Lower leg skin (tissue), 4 donors: Measurements from ENCODE around the gene PPP1R14C. TPM values are rescaled to one million over a fixed set of nuclear protein-coding genes. Genes with fewer than 3 reads are reported as not detected.

Experiments
- DNase-seq, 2 donors: peaks; one replicate each; pipeline ENCODE4 v3.0.0-alpha.2; 2019; ENCODE audit warnings: low spot score in 2 of 2
- H3K4me3 ChIP-seq: fragments of 200-600 bp; sonication (generic); 2 replicates; pipeline ENCODE4 v1.5.1; 2017; ENCODE audit warnings: mild to moderate bottlenecking, low read depth; ENCODE audit not compliant: poor library complexity, severe bottlenecking
- CTCF ChIP-seq, 3 donors: fragments of 450-650 bp; IDR thresholded peaks; one replicate each; pipeline ENCODE4 v1.5.1; 2016; ENCODE audit warnings: antibody characterized with exemption in 3 of 3, mild to moderate bottlenecking in 3 of 3, moderate library complexity in 2 of 3
- POLR2A ChIP-seq, 2 donors: fragments of 450-650 bp; IDR thresholded peaks; one replicate each; pipeline ENCODE4 v1.6.1; 2016 to 2017; ENCODE audit warnings: antibody characterized with exemption in 2 of 2, mild to moderate bottlenecking in 1 of 2, moderate library complexity in 1 of 2
- WGBS, 2 donors: methylation state at CpG; one replicate each; pipeline ENCODE4 v1.1.5; 2018; 5-methylcytosine and 5-hydroxymethylcytosine counted together
- intact Hi-C: fragments of 100-400 bp; cut with DNase I; formaldehyde crosslinking; loops from one replicate; pipeline ENCODE4 v1.15.0; 2023; ENCODE audit warnings: low total_unique reads
- total RNA-seq, 4 donors: library from RNA; depleted of rRNA; stranded (reverse); fragments of >200 nt; gene quantifications; one replicate each; pipeline ENCODE4 v1.1.0, GENCODE V29; 2016

PPP1R14C gene
- total RNA-seq, 4 donors from 2014 or later, result 116 to 145 (median 127) TPM

- DNase-seq, result no peak
- WGBS, 2 donors, result 54 to 65% methylated on average over 2 of the region's 2 CpGs
- TF ChIP-seq CTCF (IDR thresholded peaks at IDR 0.05), result no peak
- no peak for TF ChIP-seq POLR2A (IDR thresholded peaks at IDR 0.05)
- intact Hi-C loops, result no loop called here
- H3K4me3 ChIP-seq, result no peak overlapping the region
Measured at GRCh38 chr6:150195996-150196417, 53.2 kb downstream of the PPP1R14C start.

- no peak overlapping the region for H3K4me3 ChIP-seq
- WGBS, 2 donors, result 79 to 81% methylated on average over 14 to 16 of the region's 16 CpGs
- DNase-seq, result peak in 1 of 2 donors; percentile 81
- TF ChIP-seq POLR2A (IDR thresholded peaks at IDR 0.05), result no peak
- no peak for TF ChIP-seq CTCF (IDR thresholded peaks at IDR 0.05)
- intact Hi-C loops, result no loop called here
Measured at GRCh38 chr6:150196942-150197745, 54.3 kb downstream of the PPP1R14C start.

- intact Hi-C loops, result no loop called here
- TF ChIP-seq POLR2A (IDR thresholded peaks at IDR 0.05) (no peak), CTCF (IDR thresholded peaks at IDR 0.05) (no peak)
- WGBS, 2 donors, result 88 to 92% methylated on average over 7 of the region's 7 CpGs
- no peak overlapping the region for H3K4me3 ChIP-seq
- no peak for DNase-seq
Measured at GRCh38 chr6:150198532-150198931, 55.7 kb downstream of the PPP1R14C start.

GRCh38 chr6:150199241-150199640, 56.4 kb downstream of the PPP1R14C start:
- intact Hi-C loops, result no loop called here
- H3K4me3 ChIP-seq, result no peak overlapping the region
- DNase-seq, result no peak
- TF ChIP-seq POLR2A (IDR thresholded peaks at IDR 0.05) (no peak), CTCF (IDR thresholded peaks at IDR 0.05) (no peak)
- WGBS, 2 donors, result 89 to 98% methylated on average over 2 of the region's 2 CpGs

GRCh38 chr6:150200428-150201100, 57.7 kb downstream of the PPP1R14C start:
- intact Hi-C loops, result no loop called here
- TF ChIP-seq CTCF (IDR thresholded peaks at IDR 0.05) (no peak), POLR2A (IDR thresholded peaks at IDR 0.05) (no peak)
- peak; percentile 37 to 61 for DNase-seq
- no peak overlapping the region for H3K4me3 ChIP-seq
- 55 to 74% methylated on average over 6 of the region's 6 CpGs for WGBS, 2 donors
